A549 (cell line): Measurements from ENCODE around the gene RUFY2.

Experiments
- E2F6 ChIP-seq: IDR thresholded peaks from 2 replicates; pipeline ENCODE4 v1.6.1; 2012; ENCODE audit warnings: low read depth, borderline replicate concordance
- JUN ChIP-seq, 2 experiments: fragments of >200 bp; sonication (Bioruptor Twin); formaldehyde crosslinking; IDR thresholded peaks; 2 replicates in 1 of 2; 3 replicates in 1 of 2; pipeline ENCODE4 v1.6.1; 2016 to 2017
- NR3C1 ChIP-seq: fragments of >200 bp; sonication (Bioruptor Twin); formaldehyde crosslinking; IDR thresholded peaks from 3 replicates; pipeline ENCODE4 v1.6.1; 2017
- PHF8 ChIP-seq: fragments of 200-600 bp; sonication (generic); IDR thresholded peaks from 2 replicates; pipeline ENCODE4 v1.6.1; 2016; ENCODE audit warnings: low read depth, mild to moderate bottlenecking, antibody characterized with exemption, moderate library complexity, borderline replicate concordance
- REST ChIP-seq: fragments of 200-600 bp; sonication (generic); IDR thresholded peaks from 2 replicates; pipeline ENCODE4 v1.6.1; 2016; ENCODE audit warnings: antibody characterized with exemption, mild to moderate bottlenecking, moderate library complexity
- TF ChIP-seq, protein P1 (sequence below): fragments of >200 bp; sonication (Bioruptor Twin); formaldehyde crosslinking; IDR thresholded peaks from 3 replicates; pipeline ENCODE4 v1.5.1; 2016

DNA sequence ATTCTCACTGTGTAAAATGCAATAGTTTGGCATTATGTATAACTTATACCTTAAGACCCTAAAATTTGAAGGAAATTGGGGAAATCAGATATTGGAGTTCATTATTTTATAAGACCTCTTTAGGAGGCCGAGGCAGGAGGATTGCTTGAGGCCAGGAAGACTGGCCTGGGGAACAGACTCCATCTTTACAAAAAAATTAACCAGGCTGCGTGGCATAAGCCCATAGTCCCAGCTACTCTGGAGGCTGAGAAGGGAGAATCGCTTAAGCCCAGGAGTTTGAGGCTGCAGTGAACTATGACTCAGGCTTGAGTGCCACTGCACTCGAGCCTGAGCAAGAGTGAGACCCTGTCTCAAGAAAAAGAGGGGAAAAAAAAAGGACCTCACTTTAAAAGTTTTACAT is 60.3 kb downstream of the RUFY2 start:
- TF ChIP-seq PHF8, result no peak
- no peak for TF ChIP-seq NR3C1
- TF ChIP-seq JUN (IDR thresholded peaks at IDR 0.05), result no peak
- TF ChIP-seq, protein P1, sequence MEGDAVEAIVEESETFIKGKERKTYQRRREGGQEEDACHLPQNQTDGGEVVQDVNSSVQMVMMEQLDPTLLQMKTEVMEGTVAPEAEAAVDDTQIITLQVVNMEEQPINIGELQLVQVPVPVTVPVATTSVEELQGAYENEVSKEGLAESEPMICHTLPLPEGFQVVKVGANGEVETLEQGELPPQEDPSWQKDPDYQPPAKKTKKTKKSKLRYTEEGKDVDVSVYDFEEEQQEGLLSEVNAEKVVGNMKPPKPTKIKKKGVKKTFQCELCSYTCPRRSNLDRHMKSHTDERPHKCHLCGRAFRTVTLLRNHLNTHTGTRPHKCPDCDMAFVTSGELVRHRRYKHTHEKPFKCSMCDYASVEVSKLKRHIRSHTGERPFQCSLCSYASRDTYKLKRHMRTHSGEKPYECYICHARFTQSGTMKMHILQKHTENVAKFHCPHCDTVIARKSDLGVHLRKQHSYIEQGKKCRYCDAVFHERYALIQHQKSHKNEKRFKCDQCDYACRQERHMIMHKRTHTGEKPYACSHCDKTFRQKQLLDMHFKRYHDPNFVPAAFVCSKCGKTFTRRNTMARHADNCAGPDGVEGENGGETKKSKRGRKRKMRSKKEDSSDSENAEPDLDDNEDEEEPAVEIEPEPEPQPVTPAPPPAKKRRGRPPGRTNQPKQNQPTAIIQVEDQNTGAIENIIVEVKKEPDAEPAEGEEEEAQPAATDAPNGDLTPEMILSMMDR, result no peak
- TF ChIP-seq REST, result no peak
- no peak for TF ChIP-seq E2F6
